ENCODE results near the gene SYNC. TPM values are rescaled to one million over a fixed set of nuclear protein-coding genes. Genes with fewer than 3 reads are reported as not detected.
A peak's percentile ranks its signal among the peaks of the same experiment; 100 is the strongest.

The SYNC gene
- 100 to 1,000 TPM; 111 to 201 (median 153) TPM for total RNA-seq

- peak; percentile 73 for TF ChIP-seq POLR2A (IDR thresholded peaks at IDR 0.05; ENCODE audit: low read depth)
- TF ChIP-seq CTCF (IDR thresholded peaks at IDR 0.05), result no peak
- peak; percentile 25 to 81 for TF ChIP-seq POLR2AphosphoS5 (IDR thresholded peaks at IDR 0.05)
- no peak for TF ChIP-seq EP300 (IDR thresholded peaks at IDR 0.05)
- Histone ChIP-seq H3K27me3 (no peaks in the 10 kb centered on the region), H3K4me1 (peaks cover 33 to 91% (median 78%) of the 10 kb centered on the region in 4 donors), H3K36me3 (no peaks in the 10 kb centered on the region), H3K27ac (replicated peaks in 1 of 4) (peak within 1 kb of the TSS; percentile 94 to 99 (median 98)), H3K9me3 (no peaks in the 10 kb centered on the region), H3K4me3 (peak within 1 kb of the TSS; percentile 63 to 93 (median 76))
- intact Hi-C loops (cut with DNase I), result no loop called here
- DNase-seq (ENCODE audit: extremely low spot score), result no peak
- WGBS, result 2% methylated on average over 19 of the region's 70 CpGs
These were observed at the start of gene SYNC for GRCh38 chr1:32702599-32703478. SYNC (minus strand) TSS chr1:32702770; CDS start chr1:32702660, 110 bp downstream.

- TF ChIP-seq CTCF (IDR thresholded peaks at IDR 0.05), result no peak
- TF ChIP-seq EP300 (IDR thresholded peaks at IDR 0.05), result no peak
- TF ChIP-seq POLR2AphosphoS5 (IDR thresholded peaks at IDR 0.05), result no peak
- TF ChIP-seq POLR2A (IDR thresholded peaks at IDR 0.05; ENCODE audit: low read depth), result no peak
- DNase-seq (ENCODE audit: extremely low spot score), result no peak
- intact Hi-C loops (cut with DNase I), result no loop called here
- Histone ChIP-seq H3K9me3 (no peaks in the 10 kb centered on the region), H3K4me3 (no peak overlapping the region), H3K27me3 (no peaks in the 10 kb centered on the region), H3K27ac (replicated peaks in 1 of 4) (no peak overlapping the region), H3K4me1 (peaks cover 12 to 29% (median 18%) of the 10 kb centered on the region in 4 donors), H3K36me3 (no peaks in the 10 kb centered on the region)
- 68% methylated on average over 3 of the region's 3 CpGs for WGBS
These were observed 47.2 kb upstream of the SYNC start for GRCh38 chr1:32749771-32750170.

- no peak overlapping the region for H3K27ac ChIP-seq (replicated peaks in 1 of 4)
- 74% methylated on average over 2 of the region's 4 CpGs for WGBS
- intact Hi-C loops (cut with DNase I), result no loop called here
- no peak for DNase-seq (ENCODE audit: extremely low spot score)
- H3K4me3 ChIP-seq, result no peak overlapping the region
- H3K4me1 ChIP-seq, result peaks cover 8 to 27% (median 13%) of the 10 kb centered on the region in 4 donors
- no peaks in the 10 kb centered on the region for H3K9me3 ChIP-seq
- no peak for TF ChIP-seq POLR2AphosphoS5 (IDR thresholded peaks at IDR 0.05)
- TF ChIP-seq CTCF (IDR thresholded peaks at IDR 0.05), result no peak
- TF ChIP-seq EP300 (IDR thresholded peaks at IDR 0.05), result no peak
- H3K27me3 ChIP-seq, result no peaks in the 10 kb centered on the region
- no peaks in the 10 kb centered on the region for H3K36me3 ChIP-seq
These were observed 46.8 kb upstream of the SYNC start for GRCh38 chr1:32749332-32749731.

GRCh38 chr1:32748926-32749325 lies 46.4 kb upstream of the SYNC start:
- H3K9me3 ChIP-seq, result no peaks in the 10 kb centered on the region
- H3K27me3 ChIP-seq, result no peaks in the 10 kb centered on the region
- TF ChIP-seq POLR2A (IDR thresholded peaks at IDR 0.05; ENCODE audit: low read depth) (no peak), POLR2AphosphoS5 (IDR thresholded peaks at IDR 0.05) (no peak), CTCF (IDR thresholded peaks at IDR 0.05) (no peak), EP300 (IDR thresholded peaks at IDR 0.05) (no peak)
- no peak for DNase-seq (ENCODE audit: extremely low spot score)
- H3K27ac ChIP-seq (replicated peaks in 1 of 4), result no peak overlapping the region
- intact Hi-C loops (cut with DNase I), result no loop called here
- WGBS, result 84% methylated on average over 8 of the region's 8 CpGs
- H3K4me3 ChIP-seq, result no peak overlapping the region
- peaks cover 8 to 27% (median 11%) of the 10 kb centered on the region in 4 donors for H3K4me1 ChIP-seq
- no peaks in the 10 kb centered on the region for H3K36me3 ChIP-seq

All from esophagus muscularis mucosa (tissue), 4 donors.